ENCODE measurements around the gene AADAC.
"Not testable (repeated sequence)": the region's sequence is repeated elsewhere in the genome, so short reads cannot be mapped to it uniquely, and the experiment has no call there.

Gene AADAC

GRCh38 chr3:151798466-151798865 is 15.4 kb upstream of the AADAC start:
- no peak for DNase-seq (ENCODE audit: low read depth in 3 of 3)

- DNase-seq (ENCODE audit: low read depth in 3 of 3): no peak
Measured at GRCh38 chr3:151800431-151800830, 13.5 kb upstream of the AADAC start.

GRCh38 chr3:151804267-151804666 is 9.6 kb upstream of the AADAC start:
- DNase-seq (ENCODE audit: low read depth in 3 of 3): no peak

- no peak for DNase-seq (ENCODE audit: low read depth in 3 of 3)
Measured at GRCh38 chr3:151806838-151807237, 7.1 kb upstream of the AADAC start.

GRCh38 chr3:151808926-151809325 is 5.0 kb upstream of the AADAC start:
- not testable (repeated sequence) for DNase-seq (ENCODE audit: low read depth in 3 of 3)

GRCh38 chr3:151811474-151811873 is 2.4 kb upstream of the AADAC start:
- no peak for DNase-seq (ENCODE audit: low read depth in 3 of 3)

- no peak for DNase-seq (ENCODE audit: low read depth in 3 of 3)
Measured at GRCh38 chr3:151814588-151814987, 672 bp downstream of the AADAC start.

- DNase-seq (ENCODE audit: low read depth in 3 of 3): no peak
Measured at GRCh38 chr3:151816091-151816604, 2.2 kb downstream of the AADAC start.

GRCh38 chr3:151817473-151817872 is 3.6 kb downstream of the AADAC start:
- no peak for DNase-seq (ENCODE audit: low read depth in 3 of 3)

GRCh38 chr3:151818361-151818760 is 4.4 kb downstream of the AADAC start:
- no peak for DNase-seq (ENCODE audit: low read depth in 3 of 3)

GRCh38 chr3:151819910-151820309 is 6.0 kb downstream of the AADAC start:
- DNase-seq (ENCODE audit: low read depth in 3 of 3): no peak

GRCh38 chr3:151827816-151828215 is 13.9 kb downstream of the AADAC start:
- DNase-seq (ENCODE audit: low read depth in 3 of 3): no peak

- DNase-seq (ENCODE audit: low read depth in 3 of 3): no peak
Measured at GRCh38 chr3:151835751-151836525, 22.0 kb downstream of the AADAC start.

- DNase-seq (ENCODE audit: low read depth in 3 of 3): no peak
Measured at GRCh38 chr3:151837057-151837456, 23.1 kb downstream of the AADAC start.

- DNase-seq (ENCODE audit: low read depth in 3 of 3): no peak
Measured at GRCh38 chr3:151838574-151839312, 24.8 kb downstream of the AADAC start.

- DNase-seq (ENCODE audit: low read depth in 3 of 3): no peak
Measured at GRCh38 chr3:151839313-151839631, 25.4 kb downstream of the AADAC start.

GRCh38 chr3:151841801-151842200 is 27.9 kb downstream of the AADAC start:
- DNase-seq (ENCODE audit: low read depth in 3 of 3): no peak

GRCh38 chr3:151843275-151843674 is 29.4 kb downstream of the AADAC start:
- DNase-seq (ENCODE audit: low read depth in 3 of 3): no peak

- no peak for DNase-seq (ENCODE audit: low read depth in 3 of 3)
Measured at GRCh38 chr3:151845306-151845905, 31.5 kb downstream of the AADAC start.

- not testable (repeated sequence) for DNase-seq (ENCODE audit: low read depth in 3 of 3)
Measured at GRCh38 chr3:151850065-151850464, 36.1 kb downstream of the AADAC start.

- DNase-seq (ENCODE audit: low read depth in 3 of 3): no peak
Measured at GRCh38 chr3:151852074-151852811, 38.3 kb downstream of the AADAC start.

GRCh38 chr3:151856118-151856517 is 42.2 kb downstream of the AADAC start:
- no peak for DNase-seq (ENCODE audit: low read depth in 3 of 3)

Data from stimulated activated CD4-positive, alpha-beta T cell treated with anti-CD3 and anti-CD28 coated beads, TNF-alpha, amount 100 ng/mL, for 24 hours (primary cell).